ENCODE data around the gene MAPK6.
A peak's percentile ranks its signal among the peaks of the same experiment; 100 is the strongest.
"Not testable (repeated sequence)": the region's sequence is repeated elsewhere in the genome, so short reads cannot be mapped to it uniquely, and the experiment has no call there.

MAPK6 gene

GRCh38 chr15:52045795-52046298 lies 26.8 kb downstream of the MAPK6 start:
- ATAC-seq (replicated peaks); H3K27me3 Mint-ChIP-seq; H3K9me3 Mint-ChIP-seq; DNase-seq: not testable (repeated sequence)
- peak overlapping the region; percentile 76 for H3K27ac Mint-ChIP-seq
- H3K36me3 Mint-ChIP-seq, result peaks cover 22 to 38% of the 10 kb centered on the region in 2 donors
- peak overlapping the region; percentile 12 to 17 for H3K4me3 Mint-ChIP-seq
- H3K4me1 Mint-ChIP-seq, result peaks cover 8 to 37% of the 10 kb centered on the region in 2 donors

- H3K4me1 Mint-ChIP-seq, result peaks cover 8 to 36% of the 10 kb centered on the region in 2 donors
- not testable (repeated sequence) for H3K9me3 Mint-ChIP-seq; H3K27ac Mint-ChIP-seq; DNase-seq; H3K4me3 Mint-ChIP-seq; H3K27me3 Mint-ChIP-seq; ATAC-seq (replicated peaks)
- peaks cover 18 to 37% of the 10 kb centered on the region in 2 donors for H3K36me3 Mint-ChIP-seq
These were observed 27.5 kb downstream of the MAPK6 start for GRCh38 chr15:52046552-52046951.

- H3K27ac Mint-ChIP-seq, result no peak overlapping the region
These were observed 31.4 kb downstream of the MAPK6 start for GRCh38 chr15:52050416-52050815.

DNA sequence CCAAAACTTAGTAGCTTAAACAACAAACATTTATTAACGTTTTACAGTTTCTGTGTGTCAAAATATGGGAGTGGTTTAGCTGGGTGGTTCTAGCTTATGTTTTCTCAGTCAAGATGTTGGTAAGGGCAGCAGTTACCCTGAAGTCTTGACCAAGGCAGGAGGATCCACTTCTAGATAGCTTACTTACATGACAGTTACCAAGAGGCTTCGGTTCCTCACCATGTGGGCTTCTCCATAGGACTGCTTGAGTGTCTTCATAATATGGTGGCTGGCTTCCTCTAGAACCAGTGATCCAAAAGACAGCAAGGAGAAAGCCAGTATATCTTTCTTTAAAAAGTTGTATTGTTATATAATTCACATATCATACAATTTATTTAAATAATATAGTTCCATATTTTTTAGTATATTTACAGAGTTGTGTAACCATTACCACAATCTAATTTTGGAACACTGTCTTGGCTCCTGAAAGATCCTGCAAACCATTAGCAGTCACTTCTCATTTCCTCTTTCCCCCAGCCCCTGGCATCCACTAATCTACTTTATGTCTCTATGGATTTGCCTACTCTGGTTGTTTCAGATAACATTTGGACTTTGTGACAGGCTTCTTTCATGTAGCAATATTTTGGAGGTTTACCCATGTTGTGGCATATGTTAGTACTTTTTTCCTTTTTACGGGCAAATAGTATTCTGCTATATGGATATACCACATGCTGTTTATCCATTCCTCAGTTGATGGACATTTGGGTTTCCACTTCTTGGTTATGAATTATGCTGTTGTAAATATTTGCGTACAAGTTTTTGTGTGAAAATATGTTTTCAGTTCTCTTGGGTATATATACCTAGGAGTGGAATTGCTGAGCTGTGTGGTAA lies 33.3 kb downstream of the MAPK6 start:
- no peaks in the 10 kb centered on the region for H3K4me1 Mint-ChIP-seq
- DNase-seq, result no peak
- H3K27ac Mint-ChIP-seq, result no peak overlapping the region
- no peaks in the 10 kb centered on the region for H3K9me3 Mint-ChIP-seq
- peaks cover 26 to 33% of the 10 kb centered on the region in 2 donors for H3K36me3 Mint-ChIP-seq
- H3K27me3 Mint-ChIP-seq, result no peaks in the 10 kb centered on the region
- H3K4me3 Mint-ChIP-seq, result no peak overlapping the region
- no peak for ATAC-seq (replicated peaks)

More at GRCh38 chr15:52050416-52050815, 31.4 kb downstream of the MAPK6 start:
- Mint-ChIP-seq H3K9me3 (no peaks in the 10 kb centered on the region), H3K36me3 (peaks cover 26 to 39% of the 10 kb centered on the region in 2 donors), H3K27me3 (no peaks in the 10 kb centered on the region), H3K4me1 (peaks cover 1 to 13% of the 10 kb centered on the region in 2 donors), H3K4me3 (no peak overlapping the region)
- DNase-seq (no peak), ATAC-seq (replicated peaks) (no peak)

- no peak for DNase-seq
- no peaks in the 10 kb centered on the region for H3K9me3 Mint-ChIP-seq
- no peak overlapping the region for H3K4me3 Mint-ChIP-seq
- no peak for ATAC-seq (replicated peaks)
- no peak overlapping the region for H3K27ac Mint-ChIP-seq
- no peaks in the 10 kb centered on the region for H3K27me3 Mint-ChIP-seq
- no peaks in the 10 kb centered on the region for H3K4me1 Mint-ChIP-seq
- H3K36me3 Mint-ChIP-seq, result peaks cover 21 to 29% of the 10 kb centered on the region in 2 donors
These were observed 35.4 kb downstream of the MAPK6 start for GRCh38 chr15:52054381-52054780.

DNA sequence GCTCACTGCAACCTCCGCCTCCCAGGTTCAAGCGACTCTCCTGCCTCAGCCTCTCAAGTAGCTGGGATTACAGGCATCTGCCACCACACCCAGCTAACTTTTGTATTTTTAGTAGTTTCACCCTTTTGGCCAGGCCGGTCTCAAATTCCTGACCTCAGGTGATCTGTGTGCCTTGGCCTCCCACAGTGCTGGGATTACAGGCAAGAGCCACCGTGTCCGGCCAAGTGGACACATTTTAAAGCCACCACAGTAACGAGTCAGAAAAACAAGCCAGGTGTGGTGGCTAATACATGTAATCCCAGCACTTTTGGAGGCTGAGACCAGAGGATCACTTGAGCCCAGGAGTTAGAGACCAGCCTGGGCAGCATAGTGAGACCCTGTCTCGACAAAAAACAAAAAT lies 35.8 kb downstream of the MAPK6 start:
- H3K4me1 Mint-ChIP-seq; H3K4me3 Mint-ChIP-seq; H3K9me3 Mint-ChIP-seq; ATAC-seq (replicated peaks); H3K27ac Mint-ChIP-seq; DNase-seq; H3K27me3 Mint-ChIP-seq: not testable (repeated sequence)
- H3K36me3 Mint-ChIP-seq, result peaks cover 23 to 29% of the 10 kb centered on the region in 2 donors

GRCh38 chr15:52056001-52056400 lies 37.0 kb downstream of the MAPK6 start:
- H3K27ac Mint-ChIP-seq, result no peak overlapping the region
- H3K27me3 Mint-ChIP-seq, result no peaks in the 10 kb centered on the region
- DNase-seq (no peak), ATAC-seq (replicated peaks) (no peak)
- no peaks in the 10 kb centered on the region for H3K9me3 Mint-ChIP-seq
- no peak overlapping the region for H3K4me3 Mint-ChIP-seq
- no peaks in the 10 kb centered on the region for H3K4me1 Mint-ChIP-seq
- H3K36me3 Mint-ChIP-seq, result peaks cover 27 to 28% of the 10 kb centered on the region in 2 donors

- Mint-ChIP-seq H3K27ac (no peak overlapping the region), H3K36me3 (peaks cover 24 to 27% of the 10 kb centered on the region in 2 donors), H3K9me3 (no peaks in the 10 kb centered on the region), H3K27me3 (no peaks in the 10 kb centered on the region), H3K4me1 (no peaks in the 10 kb centered on the region), H3K4me3 (no peak overlapping the region)
- ATAC-seq (replicated peaks) (no peak), DNase-seq (no peak)
These were observed 37.5 kb downstream of the MAPK6 start for GRCh38 chr15:52056496-52056895.

- H3K4me3 Mint-ChIP-seq, result no peak overlapping the region
- no peaks in the 10 kb centered on the region for H3K4me1 Mint-ChIP-seq
- H3K27ac Mint-ChIP-seq, result no peak overlapping the region
- no peaks in the 10 kb centered on the region for H3K9me3 Mint-ChIP-seq
- DNase-seq (no peak), ATAC-seq (replicated peaks) (no peak)
- H3K27me3 Mint-ChIP-seq, result no peaks in the 10 kb centered on the region
- H3K36me3 Mint-ChIP-seq, result peaks cover 22 to 23% of the 10 kb centered on the region in 2 donors
These were observed 39.0 kb downstream of the MAPK6 start for GRCh38 chr15:52057996-52058395.

GRCh38 chr15:52060501-52060900 lies 41.5 kb downstream of the MAPK6 start:
- Mint-ChIP-seq H3K36me3 (peaks cover 28 to 31% of the 10 kb centered on the region in 2 donors), H3K4me1 (no peaks in the 10 kb centered on the region), H3K27ac (no peak overlapping the region), H3K27me3 (no peaks in the 10 kb centered on the region), H3K4me3 (no peak overlapping the region), H3K9me3 (no peaks in the 10 kb centered on the region)
- ATAC-seq (replicated peaks), result no peak
- no peak for DNase-seq

- H3K4me1 Mint-ChIP-seq, result peaks cover 3 to 16% of the 10 kb centered on the region in 2 donors
- H3K9me3 Mint-ChIP-seq, result no peaks in the 10 kb centered on the region
- peaks cover 20 to 23% of the 10 kb centered on the region in 2 donors for H3K36me3 Mint-ChIP-seq
- DNase-seq (no peak), ATAC-seq (replicated peaks) (no peak)
- no peak overlapping the region for H3K4me3 Mint-ChIP-seq
- no peaks in the 10 kb centered on the region for H3K27me3 Mint-ChIP-seq
- H3K27ac Mint-ChIP-seq, result peak overlapping the region; percentile 43
These were observed 48.0 kb downstream of the MAPK6 start for GRCh38 chr15:52066842-52067544.

DNA sequence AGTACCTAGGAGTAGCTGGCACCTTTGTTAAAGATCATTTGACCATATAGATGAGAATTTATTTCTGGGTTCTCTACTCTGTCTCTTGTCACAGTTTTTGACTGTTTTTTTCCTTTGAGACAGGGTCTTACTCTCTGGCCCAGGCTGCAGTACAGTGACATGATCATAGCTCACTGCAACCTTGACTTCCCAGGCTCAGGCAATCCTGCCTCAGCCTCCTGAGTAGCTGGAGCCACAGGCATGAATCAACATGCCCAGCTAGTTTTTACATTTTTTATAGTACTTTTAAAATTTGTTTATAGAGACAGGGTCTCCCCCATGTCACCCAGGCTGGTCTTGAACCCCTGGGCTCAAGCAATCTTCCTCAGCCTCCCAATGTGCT lies 48.5 kb downstream of the MAPK6 start:
- Mint-ChIP-seq H3K9me3 (no peaks in the 10 kb centered on the region), H3K4me1 (peaks cover 3 to 16% of the 10 kb centered on the region in 2 donors), H3K36me3 (peaks cover 20 to 23% of the 10 kb centered on the region in 2 donors), H3K27ac (peak overlapping the region; percentile 80), H3K4me3 (no peak overlapping the region), H3K27me3 (no peaks in the 10 kb centered on the region)
- DNase-seq (no peak), ATAC-seq (replicated peaks) (no peak)

- DNase-seq (no peak), ATAC-seq (replicated peaks) (no peak)
- Mint-ChIP-seq H3K4me1 (peaks cover 3 to 16% of the 10 kb centered on the region in 2 donors), H3K36me3 (peaks cover 17 to 19% of the 10 kb centered on the region in 2 donors), H3K9me3 (no peaks in the 10 kb centered on the region), H3K27me3 (no peaks in the 10 kb centered on the region), H3K27ac (peak overlapping the region; percentile 80), H3K4me3 (no peak overlapping the region)
These were observed 49.1 kb downstream of the MAPK6 start for GRCh38 chr15:52068004-52068615.

DNA sequence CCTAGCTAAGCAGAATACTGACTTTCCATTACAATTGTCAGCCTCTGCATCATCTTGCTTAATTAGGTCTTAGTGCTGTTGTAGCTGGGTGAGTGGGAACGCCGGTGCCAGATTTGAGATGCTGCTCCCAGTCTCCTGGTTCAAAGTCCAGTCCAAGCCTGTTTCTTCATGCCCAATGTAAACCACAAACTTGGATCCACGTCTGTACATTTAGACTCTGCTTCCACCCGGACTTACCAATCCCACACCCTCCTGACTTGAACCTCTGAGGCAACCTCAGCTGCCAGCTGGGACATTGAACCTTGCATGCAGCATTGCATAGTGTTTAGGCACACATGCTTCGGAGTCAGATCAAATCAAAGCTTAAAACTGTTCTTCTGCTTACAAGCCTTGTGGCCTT lies 50.5 kb downstream of the MAPK6 start:
- DNase-seq (no peak), ATAC-seq (replicated peaks) (no peak)
- Mint-ChIP-seq H3K4me1 (peaks cover 3 to 16% of the 10 kb centered on the region in 2 donors), H3K9me3 (no peaks in the 10 kb centered on the region), H3K36me3 (peaks cover 5% of the 10 kb centered on the region in 2 donors), H3K4me3 (no peak overlapping the region), H3K27me3 (no peaks in the 10 kb centered on the region), H3K27ac (no peak overlapping the region)
